ENCODE data around the gene RAI14.

The RAI14 gene

GRCh38 chr5:34659168-34659567 is 3.0 kb downstream of the RAI14 start:
- peaks cover 19% of the 10 kb centered on the region; the same call in 1 of the 2 replicates for H3K79me2 ChIP-seq (ENCODE audit: low read length)
- no peak for TF ChIP-seq CTCF (IDR thresholded peaks at IDR 0.05; ENCODE audit: low read length)
- no peaks in the 10 kb centered on the region for H3K9me2 ChIP-seq (replicated peaks; ENCODE audit: insufficient read depth, low read length)
- no peaks in the 10 kb centered on the region for H4K20me1 ChIP-seq (ENCODE audit: insufficient read depth, low read length)
- 0 out of 2 replicates have a peak, but pooled peaks cover 5% of the 10 kb centered on the region for H3K4me1 ChIP-seq (ENCODE audit: low read length)
- no peaks in the 10 kb centered on the region for H3K9me3 ChIP-seq (replicated peaks; ENCODE audit: insufficient read depth, low read length)
- H3K36me3 ChIP-seq (replicated peaks; ENCODE audit: insufficient read depth, low read length), result no peaks in the 10 kb centered on the region
- H3K27me3 ChIP-seq (replicated peaks; ENCODE audit: insufficient read depth, low read length), result no peaks in the 10 kb centered on the region
- H3K4me3 ChIP-seq (ENCODE audit: low read length), result no peak overlapping the region
- DNase-seq, result no peak
- no peak overlapping the region for H2AFZ ChIP-seq (ENCODE audit: low read length)
- H3K27ac ChIP-seq (ENCODE audit: low read length), result no peak overlapping the region
- no peak overlapping the region for H3K4me2 ChIP-seq (ENCODE audit: low read depth, low read length)
- H3F3A ChIP-seq (ENCODE audit: insufficient read depth, low read length), result peaks cover 14% of the 10 kb centered on the region
- no peak overlapping the region for H3K9ac ChIP-seq (ENCODE audit: low read length)

DNA sequence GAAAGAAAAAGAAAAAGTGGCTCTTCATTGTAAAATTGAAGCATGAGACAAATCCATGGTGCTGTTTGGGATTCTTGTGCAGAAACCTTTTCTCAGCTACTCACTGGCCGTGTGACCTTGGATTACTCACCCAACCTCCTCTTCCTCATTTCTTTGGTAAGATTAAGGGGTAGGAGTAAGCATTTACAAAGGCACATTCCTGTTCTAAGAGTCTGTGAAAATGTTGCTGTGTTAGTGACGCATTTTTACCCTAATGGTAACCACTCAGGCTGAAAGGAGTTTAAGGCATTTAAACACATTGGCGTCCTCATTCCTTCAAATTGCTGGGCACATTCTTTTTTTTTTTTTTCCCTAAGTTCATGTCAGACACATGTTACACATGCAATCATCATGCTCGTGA is 4.3 kb downstream of the RAI14 start:
- peaks cover 12% of the 10 kb centered on the region for H3F3A ChIP-seq (ENCODE audit: insufficient read depth, low read length)
- no peak overlapping the region for H3K4me2 ChIP-seq (ENCODE audit: low read depth, low read length)
- H2AFZ ChIP-seq (ENCODE audit: low read length), result no peak overlapping the region
- no peaks in the 10 kb centered on the region for H3K27me3 ChIP-seq (replicated peaks; ENCODE audit: insufficient read depth, low read length)
- H4K20me1 ChIP-seq (ENCODE audit: insufficient read depth, low read length), result no peaks in the 10 kb centered on the region
- no peak overlapping the region for H3K27ac ChIP-seq (ENCODE audit: low read length)
- H3K4me3 ChIP-seq (ENCODE audit: low read length), result no peak overlapping the region
- DNase-seq, result no peak
- H3K79me2 ChIP-seq (ENCODE audit: low read length), result peaks cover 19% of the 10 kb centered on the region; the same call in 1 of the 2 replicates
- H3K9me2 ChIP-seq (replicated peaks; ENCODE audit: insufficient read depth, low read length), result no peaks in the 10 kb centered on the region
- H3K9ac ChIP-seq (ENCODE audit: low read length), result no peak overlapping the region
- H3K4me1 ChIP-seq (ENCODE audit: low read length), result no peaks in the 10 kb centered on the region
- H3K9me3 ChIP-seq (replicated peaks; ENCODE audit: insufficient read depth, low read length), result no peaks in the 10 kb centered on the region
- no peaks in the 10 kb centered on the region for H3K36me3 ChIP-seq (replicated peaks; ENCODE audit: insufficient read depth, low read length)
- no peak for TF ChIP-seq EZH2phosphoT487 (IDR thresholded peaks at IDR 0.05; ENCODE audit: low read length)
- no peak for TF ChIP-seq EZH2 (optimal IDR thresholded peaks at IDR 0.05; ENCODE audit: low read depth, low read length)
- TF ChIP-seq CTCF (IDR thresholded peaks at IDR 0.05; ENCODE audit: low read length), result no peak

DNA sequence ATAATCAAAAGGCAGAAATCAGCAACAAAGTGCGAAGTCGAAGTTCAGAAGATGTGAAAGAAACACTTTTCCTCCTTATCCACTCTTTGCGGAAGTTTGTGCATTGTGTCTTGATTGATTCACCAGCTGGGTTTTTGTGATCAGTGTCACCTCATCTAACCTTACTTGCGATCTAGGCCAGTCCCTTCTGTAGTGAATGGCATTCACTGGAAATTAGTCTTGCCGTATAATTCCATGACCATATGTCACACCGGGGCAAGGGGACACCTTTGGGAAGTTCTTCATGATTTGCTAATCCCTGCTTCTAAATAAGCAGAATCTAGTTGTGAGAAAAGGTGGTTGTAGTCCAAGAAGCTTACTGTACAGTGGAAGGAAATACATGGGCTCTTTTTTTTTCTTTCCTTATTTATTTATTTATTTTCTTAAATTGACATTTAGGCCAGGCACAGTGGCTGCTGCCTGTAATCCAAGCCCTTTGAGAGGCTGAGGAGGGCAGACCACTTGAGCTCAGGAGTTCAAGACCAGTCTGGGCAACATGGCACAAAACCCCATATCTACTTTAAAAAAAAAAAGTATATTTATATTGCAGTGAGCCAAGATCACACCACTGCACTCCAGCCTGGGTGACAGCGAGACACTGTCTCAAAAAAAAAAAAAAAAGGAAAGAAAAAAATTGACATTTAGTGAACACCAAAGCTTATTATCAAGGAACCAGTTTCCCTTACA is 7.8 kb downstream of the RAI14 start:
- H3K27ac ChIP-seq (ENCODE audit: low read length), result no peak overlapping the region
- no peaks in the 10 kb centered on the region for H3K27me3 ChIP-seq (replicated peaks; ENCODE audit: insufficient read depth, low read length)
- 0 out of 2 replicates have a peak, but pooled peaks cover 5% of the 10 kb centered on the region for H3K79me2 ChIP-seq (ENCODE audit: low read length)
- H4K20me1 ChIP-seq (ENCODE audit: insufficient read depth, low read length), result no peaks in the 10 kb centered on the region
- H3K9ac ChIP-seq (ENCODE audit: low read length), result no peak overlapping the region
- H3K9me2 ChIP-seq (replicated peaks; ENCODE audit: insufficient read depth, low read length), result no peaks in the 10 kb centered on the region
- H3K36me3 ChIP-seq (replicated peaks; ENCODE audit: insufficient read depth, low read length), result no peaks in the 10 kb centered on the region
- H2AFZ ChIP-seq (ENCODE audit: low read length), result no peak overlapping the region
- no peaks in the 10 kb centered on the region for H3F3A ChIP-seq (ENCODE audit: insufficient read depth, low read length)
- H3K4me3 ChIP-seq (ENCODE audit: low read length), result no peak overlapping the region
- H3K4me1 ChIP-seq (ENCODE audit: low read length), result no peaks in the 10 kb centered on the region
- DNase-seq, result no peak
- no peaks in the 10 kb centered on the region for H3K9me3 ChIP-seq (replicated peaks; ENCODE audit: insufficient read depth, low read length)
- no peak overlapping the region for H3K4me2 ChIP-seq (ENCODE audit: low read depth, low read length)
- no peak for TF ChIP-seq EZH2phosphoT487 (IDR thresholded peaks at IDR 0.05; ENCODE audit: low read length)
- no peak for TF ChIP-seq EZH2 (optimal IDR thresholded peaks at IDR 0.05; ENCODE audit: low read depth, low read length)
- no peak for TF ChIP-seq CTCF (IDR thresholded peaks at IDR 0.05; ENCODE audit: low read length)

Measured in MM.1S (cell line).